HepG2 (cell line): ENCODE data around the gene KIAA0930. TPM values are rescaled to one million over a fixed set of nuclear protein-coding genes. Genes with fewer than 3 reads are reported as not detected.

Experiments
- ATAC-seq: fragments of 200-7000 bp; cut with Tn5 transposase; 3 replicates; pipeline ENCODE4 v1.9.1; 2020; ENCODE audit warnings: mild to moderate bottlenecking, moderate library complexity
- BruUV-seq: library from RNA; stranded (reverse); fragments of 400-500 nt; replicated peaks from 2 replicates; lab custom pipeline; 2021; lab: Mats Ljungman, UMichigan
- CTCF ChIA-PET: fragments of 300-600 bp; formaldehyde crosslinking; extraction: SDS; loops from one replicate; lab custom pipeline; 2021; ENCODE audit warnings: low total read pairs, inconsistent platforms, low intra/inter-chr PET ratio; lab: Yijun Ruan, JAX
- POLR2A ChIA-PET: fragments of 350-600 bp; sonication (Branson Sonifier 250); formaldehyde crosslinking; loops from one replicate; lab custom pipeline; 2020; ENCODE audit warnings: antibody characterized with exemption, inconsistent platforms; lab: Yijun Ruan, JAX
- DNase-seq: peaks from one replicate; pipeline ENCODE4 v3.0.0-alpha.2; 2015; ENCODE audit warnings: low spot score
- FAIRE-seq: peaks from 3 replicates; lab custom pipeline; 2011; peaks lifted over from hg19 to GRCh38; lab: Jason Lieb, UNC
- H2AFZ ChIP-seq: one replicate; pipeline ENCODE4 v1.6.1; 2011; ENCODE audit warnings: low read length, inconsistent platforms
- H3K27ac ChIP-seq: fragments of 300-600 bp; 3 replicates; pipeline ENCODE4 v1.8.0; 2011; ENCODE audit warnings: mixed run types, mild to moderate bottlenecking, mixed read lengths, low read length, inconsistent platforms; ENCODE audit not compliant: insufficient read depth; ENCODE audit errors: extremely low read length
- H3K27me3 ChIP-seq, 2 experiments: fragments of 200-600 bp in 1 of 2; 2 replicates in 1 of 2; 3 replicates in 1 of 2; pipeline versions ENCODE4 v1.6.0 to v1.8.0; 2011; ENCODE audit warnings: low read length in 2 of 2, mild to moderate bottlenecking in 2 of 2, moderate library complexity in 2 of 2, inconsistent platforms in 1 of 2; ENCODE audit not compliant: insufficient read depth in 2 of 2, control insufficient read depth in 1 of 2
- H3K36me3 ChIP-seq, 2 experiments: fragments of 200-600 bp in 1 of 2; replicated peaks in 1 of 2; 2 replicates in 1 of 2; 3 replicates in 1 of 2; pipeline versions ENCODE4 v1.5.1 to v1.8.0; 2011; ENCODE audit warnings: low read length in 2 of 2, inconsistent platforms in 1 of 2; ENCODE audit not compliant: insufficient read depth in 2 of 2, control insufficient read depth in 1 of 2
- H3K4me1 ChIP-seq: 2 replicates; pipeline ENCODE4 v1.5.1; 2012; ENCODE audit warnings: low read length, inconsistent platforms; ENCODE audit not compliant: insufficient read depth
- H3K4me2 ChIP-seq: 2 replicates; pipeline ENCODE4 v1.6.0; 2011; ENCODE audit warnings: low read depth, low read length, inconsistent platforms
- H3K4me3 ChIP-seq, 3 experiments: fragments of 200-600 bp in 1 of 3; sonication (generic), shearing (Covaris generic) in 1 of 3; replicated peaks in 1 of 3; 2 replicates each; pipeline ENCODE4 v1.5.1; 2011 to 2016; ENCODE audit warnings: low read length in 3 of 3, inconsistent platforms in 2 of 3, low read depth in 2 of 3, mild to moderate bottlenecking in 2 of 3, control low read depth in 1 of 3, mixed read lengths in 1 of 3; ENCODE audit not compliant: insufficient read depth in 1 of 3
- H3K79me2 ChIP-seq: one replicate; pipeline ENCODE4 v1.6.1; 2011; ENCODE audit warnings: low read length, inconsistent platforms; ENCODE audit not compliant: insufficient read depth
- H3K9ac ChIP-seq: 2 replicates; pipeline ENCODE4 v1.6.0; 2011; ENCODE audit warnings: mild to moderate bottlenecking, low read depth, low read length, inconsistent platforms; ENCODE audit not compliant: insufficient read depth
- H3K9me3 ChIP-seq: 2 replicates; pipeline ENCODE4 v1.5.1; 2012; ENCODE audit warnings: mild to moderate bottlenecking, low read length
- H4K20me1 ChIP-seq: 2 replicates; pipeline ENCODE4 v1.6.0; 2011; ENCODE audit warnings: inconsistent platforms, mild to moderate bottlenecking, low read length, moderate library complexity; ENCODE audit not compliant: insufficient read depth
- CREM ChIP-seq, 2 experiments: sonication (generic) in 1 of 2; formaldehyde crosslinking in 1 of 2; IDR thresholded peaks; 2 replicates each; pipeline versions ENCODE4 v1.4.0 to v1.6.1; 2016 to 2020; ENCODE audit warnings: antibody characterized with exemption in 1 of 2, mild to moderate bottlenecking in 1 of 2, missing genetic modification reagents in 1 of 2
- JUND ChIP-seq: sonication (generic); formaldehyde crosslinking; IDR thresholded peaks from 2 replicates; pipeline ENCODE4 v1.8.0; 2022; ENCODE audit warnings: mild to moderate bottlenecking, missing genetic modification reagents
- STAT5B ChIP-seq: sonication (generic); formaldehyde crosslinking; IDR thresholded peaks from 2 replicates; pipeline ENCODE4 v1.4.0; 2020; ENCODE audit warnings: missing genetic modification reagents
- ZNF124 ChIP-seq: sonication (generic); formaldehyde crosslinking; IDR thresholded peaks from 2 replicates; pipeline ENCODE4 v1.4.0; 2020; ENCODE audit warnings: missing genetic modification reagents
- ZNF33A ChIP-seq: sonication (generic); formaldehyde crosslinking; IDR thresholded peaks from 2 replicates; pipeline ENCODE4 v1.5.1; 2020; ENCODE audit warnings: missing genetic modification reagents, mild to moderate bottlenecking, moderate library complexity, borderline replicate concordance
- ZSCAN25 ChIP-seq: sonication (generic); formaldehyde crosslinking; IDR thresholded peaks from 2 replicates; pipeline ENCODE4 v1.8.0; 2022; ENCODE audit warnings: mild to moderate bottlenecking, missing genetic modification reagents
- ZXDC ChIP-seq: sonication (generic); formaldehyde crosslinking; IDR thresholded peaks from 2 replicates; pipeline ENCODE4 v1.5.0; 2020; ENCODE audit warnings: mild to moderate bottlenecking, missing genetic modification reagents
- WGBS: methylation state at CpG from one replicate; pipeline ENCODE4 v1.1.6; 2017; ENCODE audit warnings: low lambda C conversion rate; 5-methylcytosine and 5-hydroxymethylcytosine counted together
- in situ Hi-C: cut with HindIII; loops from 2 replicates; pipeline ENCODE4 v1.10.0; 2017; ENCODE audit warnings: low pct_unique_long_range_greater_than_20kb; ENCODE audit not compliant: extremely low pct_ligation_motif_present
- intact Hi-C: fragments of 100-400 bp; cut with micrococcal nuclease; formaldehyde crosslinking; loops from one replicate; pipeline ENCODE4 v1.10.0; 2022; ENCODE audit not compliant: unreplicated experiment
- polyA plus RNA-seq, 8 experiments: library from polyadenylated mRNA; depleted of rRNA in 3 of 8; stranded (reverse) in 7 of 8; unstranded in 1 of 8; fragments of >200 nt; fragmentation: Illumina TruSeq in 4 of 8; extraction: Trizol in 4 of 8; gene quantifications; 2 replicates each; pipeline versions ENCODE4 v1.2.1 to v1.2.3, GENCODE V29; 2011 to 2016; ENCODE audit warnings: low read depth in 4 of 8, missing spikeins in 1 of 8, mixed read lengths in 1 of 8; ENCODE audit not compliant: insufficient read depth in 1 of 8
- total RNA-seq, 5 experiments: library from RNA; depleted of rRNA; stranded (reverse); fragments of >200 nt; fragmentation: Illumina TruSeq; extraction: Trizol; gene quantifications; 2 replicates each; pipeline ENCODE4 v1.2.3, GENCODE V29; 2016; ENCODE audit warnings: low read depth in 1 of 5
- TF ChIP-seq, protein P1 (sequence below): sonication (generic); formaldehyde crosslinking; conservative IDR thresholded peaks from 2 replicates; pipeline ENCODE4 v1.8.0; 2022; ENCODE audit warnings: missing genetic modification reagents
- TF ChIP-seq, protein P2 (sequence below): sonication (generic); formaldehyde crosslinking; IDR thresholded peaks from 2 replicates; pipeline ENCODE4 v1.5.0; 2020; ENCODE audit warnings: mild to moderate bottlenecking, missing genetic modification reagents, borderline replicate concordance

KIAA0930 gene
- total and polyA plus RNA-seq, 2 of the 13 experiments (the other 11 are each of a cell fraction or from before 2014, with no cell fraction given), result 27.0 to 38.2 TPM

DNA sequence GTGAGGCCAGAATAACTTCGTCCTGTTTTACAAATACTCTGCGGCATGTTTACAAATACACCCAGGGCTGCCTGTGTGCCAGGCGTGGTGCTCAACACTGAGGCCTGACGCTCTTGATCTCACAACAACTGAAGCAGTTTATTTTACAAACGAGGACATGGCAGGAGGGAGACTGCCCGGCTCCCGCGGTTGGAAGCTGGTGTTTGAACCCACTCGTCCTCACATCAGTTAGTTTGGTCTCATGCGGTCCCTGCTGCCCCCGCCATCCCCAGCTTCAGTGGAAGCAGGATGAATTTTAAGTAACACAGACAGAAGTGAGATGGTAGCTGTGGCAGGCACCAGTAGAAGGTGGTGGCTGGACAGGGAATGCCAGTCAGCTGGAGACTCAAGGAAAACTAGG is 16.4 kb downstream of the KIAA0930 start:
- H3K9ac ChIP-seq, result no peak overlapping the region
- no peak overlapping the region for H2AFZ ChIP-seq
- BruUV-seq, result no TSS peak
- no peak for ATAC-seq
- no peak for DNase-seq
- no peaks in the 10 kb centered on the region for H3K9me3 ChIP-seq
- H3K4me2 ChIP-seq, result no peak overlapping the region
- intact Hi-C loops, result no loop called here
- H3K27ac ChIP-seq, result no peak overlapping the region
- FAIRE-seq, result no peak
- no peaks in the 10 kb centered on the region for H3K27me3 ChIP-seq
- no peak for TF ChIP-seq JUND (CRISPR knock-in tag)
- no peak for TF ChIP-seq ZXDC (CRISPR knock-in tag)
- TF ChIP-seq CREM (IDR thresholded peaks at IDR 0.05), result no peak
- TF ChIP-seq CREM (CRISPR knock-in tag; IDR thresholded peaks at IDR 0.05), result no peak
- TF ChIP-seq, protein P1, sequence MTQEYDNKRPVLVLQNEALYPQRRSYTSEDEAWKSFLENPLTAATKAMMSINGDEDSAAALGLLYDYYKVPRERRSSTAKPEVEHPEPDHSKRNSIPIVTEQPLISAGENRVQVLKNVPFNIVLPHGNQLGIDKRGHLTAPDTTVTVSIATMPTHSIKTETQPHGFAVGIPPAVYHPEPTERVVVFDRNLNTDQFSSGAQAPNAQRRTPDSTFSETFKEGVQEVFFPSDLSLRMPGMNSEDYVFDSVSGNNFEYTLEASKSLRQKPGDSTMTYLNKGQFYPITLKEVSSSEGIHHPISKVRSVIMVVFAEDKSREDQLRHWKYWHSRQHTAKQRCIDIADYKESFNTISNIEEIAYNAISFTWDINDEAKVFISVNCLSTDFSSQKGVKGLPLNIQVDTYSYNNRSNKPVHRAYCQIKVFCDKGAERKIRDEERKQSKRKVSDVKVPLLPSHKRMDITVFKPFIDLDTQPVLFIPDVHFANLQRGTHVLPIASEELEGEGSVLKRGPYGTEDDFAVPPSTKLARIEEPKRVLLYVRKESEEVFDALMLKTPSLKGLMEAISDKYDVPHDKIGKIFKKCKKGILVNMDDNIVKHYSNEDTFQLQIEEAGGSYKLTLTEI, result no peak
- TF ChIP-seq, protein P2, sequence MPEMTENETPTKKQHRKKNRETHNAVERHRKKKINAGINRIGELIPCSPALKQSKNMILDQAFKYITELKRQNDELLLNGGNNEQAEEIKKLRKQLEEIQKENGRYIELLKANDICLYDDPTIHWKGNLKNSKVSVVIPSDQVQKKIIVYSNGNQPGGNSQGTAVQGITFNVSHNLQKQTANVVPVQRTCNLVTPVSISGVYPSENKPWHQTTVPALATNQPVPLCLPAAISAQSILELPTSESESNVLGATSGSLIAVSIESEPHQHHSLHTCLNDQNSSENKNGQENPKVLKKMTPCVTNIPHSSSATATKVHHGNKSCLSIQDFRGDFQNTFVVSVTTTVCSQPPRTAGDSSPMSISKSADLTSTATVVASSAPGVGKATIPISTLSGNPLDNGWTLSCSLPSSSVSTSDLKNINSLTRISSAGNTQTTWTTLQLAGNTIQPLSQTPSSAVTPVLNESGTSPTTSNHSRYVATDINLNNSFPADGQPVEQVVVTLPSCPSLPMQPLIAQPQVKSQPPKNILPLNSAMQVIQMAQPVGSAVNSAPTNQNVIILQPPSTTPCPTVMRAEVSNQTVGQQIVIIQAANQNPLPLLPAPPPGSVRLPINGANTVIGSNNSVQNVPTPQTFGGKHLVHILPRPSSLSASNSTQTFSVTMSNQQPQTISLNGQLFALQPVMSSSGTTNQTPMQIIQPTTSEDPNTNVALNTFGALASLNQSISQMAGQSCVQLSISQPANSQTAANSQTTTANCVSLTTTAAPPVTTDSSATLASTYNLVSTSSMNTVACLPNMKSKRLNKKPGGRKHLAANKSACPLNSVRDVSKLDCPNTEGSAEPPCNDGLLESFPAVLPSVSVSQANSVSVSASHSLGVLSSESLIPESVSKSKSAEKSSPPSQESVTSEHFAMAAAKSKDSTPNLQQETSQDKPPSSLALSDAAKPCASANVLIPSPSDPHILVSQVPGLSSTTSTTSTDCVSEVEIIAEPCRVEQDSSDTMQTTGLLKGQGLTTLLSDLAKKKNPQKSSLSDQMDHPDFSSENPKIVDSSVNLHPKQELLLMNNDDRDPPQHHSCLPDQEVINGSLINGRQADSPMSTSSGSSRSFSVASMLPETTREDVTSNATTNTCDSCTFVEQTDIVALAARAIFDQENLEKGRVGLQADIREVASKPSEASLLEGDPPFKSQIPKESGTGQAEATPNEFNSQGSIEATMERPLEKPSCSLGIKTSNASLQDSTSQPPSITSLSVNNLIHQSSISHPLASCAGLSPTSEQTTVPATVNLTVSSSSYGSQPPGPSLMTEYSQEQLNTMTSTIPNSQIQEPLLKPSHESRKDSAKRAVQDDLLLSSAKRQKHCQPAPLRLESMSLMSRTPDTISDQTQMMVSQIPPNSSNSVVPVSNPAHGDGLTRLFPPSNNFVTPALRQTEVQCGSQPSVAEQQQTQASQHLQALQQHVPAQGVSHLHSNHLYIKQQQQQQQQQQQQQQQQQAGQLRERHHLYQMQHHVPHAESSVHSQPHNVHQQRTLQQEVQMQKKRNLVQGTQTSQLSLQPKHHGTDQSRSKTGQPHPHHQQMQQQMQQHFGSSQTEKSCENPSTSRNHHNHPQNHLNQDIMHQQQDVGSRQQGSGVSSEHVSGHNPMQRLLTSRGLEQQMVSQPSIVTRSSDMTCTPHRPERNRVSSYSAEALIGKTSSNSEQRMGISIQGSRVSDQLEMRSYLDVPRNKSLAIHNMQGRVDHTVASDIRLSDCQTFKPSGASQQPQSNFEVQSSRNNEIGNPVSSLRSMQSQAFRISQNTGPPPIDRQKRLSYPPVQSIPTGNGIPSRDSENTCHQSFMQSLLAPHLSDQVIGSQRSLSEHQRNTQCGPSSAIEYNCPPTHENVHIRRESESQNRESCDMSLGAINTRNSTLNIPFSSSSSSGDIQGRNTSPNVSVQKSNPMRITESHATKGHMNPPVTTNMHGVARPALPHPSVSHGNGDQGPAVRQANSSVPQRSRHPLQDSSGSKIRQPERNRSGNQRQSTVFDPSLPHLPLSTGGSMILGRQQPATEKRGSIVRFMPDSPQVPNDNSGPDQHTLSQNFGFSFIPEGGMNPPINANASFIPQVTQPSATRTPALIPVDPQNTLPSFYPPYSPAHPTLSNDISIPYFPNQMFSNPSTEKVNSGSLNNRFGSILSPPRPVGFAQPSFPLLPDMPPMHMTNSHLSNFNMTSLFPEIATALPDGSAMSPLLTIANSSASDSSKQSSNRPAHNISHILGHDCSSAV, result no peak
- TF ChIP-seq ZNF124, result no peak
- TF ChIP-seq ZSCAN25 (CRISPR knock-in tag), result no peak
- TF ChIP-seq STAT5B (CRISPR knock-in tag), result no peak
- no peak for TF ChIP-seq ZNF33A (CRISPR knock-in tag)
- ChIA-PET CTCF (no interaction called here), POLR2A (no interaction called here)
- no peak overlapping the region for H3K4me3 ChIP-seq
- in situ Hi-C loops, result no loop called here
- 76% methylated on average over 11 of the region's 11 CpGs for WGBS
- H3K79me2 ChIP-seq, result peaks cover 16% of the 10 kb centered on the region
- no peaks in the 10 kb centered on the region; the same call in 1 of the 2 replicates for H4K20me1 ChIP-seq
- peaks cover 42% of the 10 kb centered on the region for H3K4me1 ChIP-seq
- no peaks in the 10 kb centered on the region for H3K36me3 ChIP-seq
